Tibial artery (tissue), 4 donors: ENCODE results near the gene P3H2.

Experiments used
- DNase-seq, 2 donors: peaks; one replicate each; pipeline ENCODE4 v3.0.0-alpha.2; 2019
- H3K27ac ChIP-seq, 2 donors: fragments of 200-600 bp; sonication (generic) in 1 of 2; 1 replicate in 1 of 2; 2 replicates in 1 of 2; pipeline ENCODE4 v1.5.1; 2018 to 2019; ENCODE audit warnings: mild to moderate bottlenecking in 1 of 2
- H3K27me3 ChIP-seq, 2 donors: fragments of 200-600 bp; sonication (generic) in 1 of 2; one replicate each; pipeline versions ENCODE4 v1.5.1 to v1.6.0; 2016 to 2019
- H3K36me3 ChIP-seq, 3 donors: fragments of 200-600 bp; sonication (generic) in 2 of 3; one replicate each; pipeline ENCODE4 v1.5.1; 2016 to 2019; ENCODE audit warnings: mild to moderate bottlenecking in 2 of 3
- H3K4me1 ChIP-seq, 4 donors: fragments of 200-600 bp; sonication (generic) in 2 of 4; 1 replicate in 3 of 4; 2 replicates in 1 of 4; pipeline ENCODE4 v1.5.1; 2016 to 2019
- H3K4me3 ChIP-seq, 2 donors: fragments of 200-600 bp; sonication (generic) in 1 of 2; 1 replicate in 1 of 2; 2 replicates in 1 of 2; pipeline ENCODE4 v1.5.1; 2018 to 2019; ENCODE audit warnings: mild to moderate bottlenecking in 2 of 2
- H3K9me3 ChIP-seq, 3 donors: fragments of 200-600 bp; sonication (generic) in 1 of 3; one replicate each; pipeline ENCODE4 v1.5.1; 2016 to 2019
- CTCF ChIP-seq, 2 experiments: fragments of 200-600 bp in 1 of 2; fragments of 450-650 bp in 1 of 2; IDR thresholded peaks; one replicate each; pipeline ENCODE4 v1.5.1; 2017 to 2019; ENCODE audit warnings: antibody characterized with exemption in 2 of 2, mild to moderate bottlenecking in 1 of 2, moderate library complexity in 1 of 2
- intact Hi-C: fragments of 100-400 bp; cut with DNase I; formaldehyde crosslinking; loops from one replicate; pipeline ENCODE4 v1.15.0; 2023; ENCODE audit warnings: low total_unique reads

P3H2 gene

GRCh38 chr3:190121383-190121782 lies 686 bp upstream of the P3H2 start:
- DNase-seq, result no peak
- no peaks in the 10 kb centered on the region for H3K27me3 ChIP-seq
- no peak for TF ChIP-seq CTCF (IDR thresholded peaks at IDR 0.05)

GRCh38 chr3:190121061-190121377 lies 322 bp upstream of the P3H2 start:
- H3K9me3 ChIP-seq, result no peaks in the 10 kb centered on the region
- no peaks in the 10 kb centered on the region for H3K27me3 ChIP-seq
- H3K4me3 ChIP-seq, result peak overlapping the region; percentile 67 to 80
- TF ChIP-seq CTCF (IDR thresholded peaks at IDR 0.05), result no peak
- no peaks in the 10 kb centered on the region for H3K36me3 ChIP-seq
- no peak for DNase-seq
- H3K4me1 ChIP-seq, result peaks cover 0 to 41% (median 17%) of the 10 kb centered on the region in 4 donors
- intact Hi-C loops, result loop anchor here (5.0 to 10.0 kb wide), 2 partner anchors 104 to 156 kb away; no protein-coding TSS in a partner anchor
- H3K27ac ChIP-seq, result peak overlapping the region; percentile 81 to 88

More at GRCh38 chr3:190121383-190121782, 686 bp upstream of the P3H2 start:
- intact Hi-C loops, result loop anchor here (5.0 to 10.0 kb wide), 2 partner anchors 104 to 157 kb away; no protein-coding TSS in a partner anchor
- Histone ChIP-seq H3K4me3 (peak overlapping the region; percentile 67 to 80), H3K9me3 (no peaks in the 10 kb centered on the region), H3K36me3 (no peaks in the 10 kb centered on the region), H3K27ac (peak overlapping the region; percentile 81 to 88), H3K4me1 (peaks cover 0 to 41% (median 17%) of the 10 kb centered on the region in 4 donors)

DNA sequence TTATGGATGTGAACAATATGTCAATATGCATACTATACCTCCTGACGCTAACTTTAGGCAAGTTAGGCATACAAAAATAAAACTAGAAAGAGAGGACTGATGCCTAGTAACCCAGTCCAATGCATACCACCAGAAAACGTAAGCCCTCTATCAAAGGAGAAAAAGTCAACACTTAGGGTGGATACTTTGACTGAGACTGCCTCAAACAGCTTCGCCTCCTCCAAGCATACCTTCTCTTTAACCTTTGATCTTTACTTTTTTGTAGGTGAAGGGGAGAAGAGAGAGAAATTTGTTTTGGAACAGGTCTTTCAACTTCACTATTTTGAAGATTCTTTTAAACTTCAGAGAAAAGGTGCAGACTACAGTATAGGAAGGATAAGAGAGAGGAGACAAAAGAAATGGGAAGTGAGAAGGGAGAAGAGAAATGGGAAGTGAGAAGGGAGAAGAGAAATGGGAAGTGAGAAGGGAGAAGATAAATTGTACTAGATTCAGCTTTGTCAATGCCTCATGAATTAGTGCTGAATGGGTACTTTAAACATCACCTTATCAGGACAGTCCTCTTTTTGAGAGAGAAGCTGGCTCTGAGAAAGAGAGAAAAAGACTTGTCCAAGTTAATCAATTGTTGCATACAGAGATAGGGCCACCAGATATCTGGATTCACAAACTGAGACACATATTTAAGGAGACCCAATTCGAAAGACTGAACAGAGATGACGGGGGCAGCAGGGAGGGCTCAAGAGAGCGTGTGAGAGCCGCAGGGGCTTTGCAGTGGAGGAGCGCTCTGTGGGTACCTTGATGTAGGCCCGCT lies 1.0 kb downstream of the P3H2 start:
- Histone ChIP-seq H3K4me1 (peaks cover 0 to 41% (median 17%) of the 10 kb centered on the region in 4 donors), H3K9me3 (no peaks in the 10 kb centered on the region), H3K4me3 (peak overlapping the region; percentile 67 to 80), H3K27me3 (no peaks in the 10 kb centered on the region), H3K27ac (peak overlapping the region; percentile 81 to 88), H3K36me3 (no peaks in the 10 kb centered on the region)
- intact Hi-C loops, result loop anchor here (5.0 to 10.0 kb wide), 2 partner anchors 102 to 155 kb away; no protein-coding TSS in a partner anchor
- TF ChIP-seq CTCF (IDR thresholded peaks at IDR 0.05), result no peak
- DNase-seq, result no peak

DNA sequence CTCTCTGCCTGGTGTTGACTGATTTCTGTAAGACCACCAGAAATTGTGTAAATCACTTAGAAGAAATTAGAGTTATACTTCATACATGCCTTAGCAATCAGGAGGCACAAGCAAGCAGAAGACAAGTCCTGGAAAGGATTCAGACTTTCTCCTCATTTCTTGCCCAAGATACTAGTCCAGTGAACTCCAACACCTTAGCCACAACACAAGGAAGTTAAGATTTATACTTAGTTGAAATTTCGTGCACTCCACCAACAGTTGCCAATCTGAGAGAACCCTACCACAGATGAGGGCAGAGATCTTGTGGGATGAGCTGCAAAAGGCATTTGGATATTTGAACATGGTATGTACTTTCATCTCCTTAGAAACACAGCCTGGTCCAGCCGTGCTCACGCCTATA lies 2.3 kb downstream of the P3H2 start:
- no peak overlapping the region for H3K4me3 ChIP-seq
- no peak for DNase-seq
- H3K27ac ChIP-seq, result no peak overlapping the region
- no peak for TF ChIP-seq CTCF (IDR thresholded peaks at IDR 0.05)
- no peaks in the 10 kb centered on the region for H3K36me3 ChIP-seq
- intact Hi-C loops, result no loop called here
- H3K27me3 ChIP-seq, result no peaks in the 10 kb centered on the region
- peaks cover 0 to 41% (median 17%) of the 10 kb centered on the region in 4 donors for H3K4me1 ChIP-seq
- no peaks in the 10 kb centered on the region for H3K9me3 ChIP-seq

- no peaks in the 10 kb centered on the region for H3K36me3 ChIP-seq
- TF ChIP-seq CTCF (IDR thresholded peaks at IDR 0.05), result no peak
- H3K27me3 ChIP-seq, result no peaks in the 10 kb centered on the region
- DNase-seq, result no peak
- no peaks in the 10 kb centered on the region for H3K9me3 ChIP-seq
- peaks cover 0 to 41% (median 17%) of the 10 kb centered on the region in 4 donors for H3K4me1 ChIP-seq
- intact Hi-C loops, result no loop called here
- no peak overlapping the region for H3K27ac ChIP-seq
- H3K4me3 ChIP-seq, result no peak overlapping the region
Observed at GRCh38 chr3:190117981-190118380, 2.7 kb downstream of the P3H2 start.
